A673 (cell line): ENCODE data around the gene FRMD5. TPM values are rescaled to one million over a fixed set of nuclear protein-coding genes. Genes with fewer than 3 reads are reported as not detected.
"Not testable (repeated sequence)": the region's sequence is repeated elsewhere in the genome, so short reads cannot be mapped to it uniquely, and the experiment has no call there.

Source experiments
- BruUV-seq: library from RNA; stranded (reverse); fragments of 400-500 nt; replicated peaks from 2 replicates; lab custom pipeline; 2021; lab: Mats Ljungman, UMichigan
- CTCF ChIA-PET: fragments of 300-600 bp; sonication (Branson Sonifier 250); formaldehyde crosslinking; loops from one replicate; lab custom pipeline; 2022; ENCODE audit warnings: antibody characterized with exemption; lab: Charles Lee
- POLR2A ChIA-PET: fragments of 300-600 bp; sonication (Branson Sonifier 250); formaldehyde crosslinking; loops from one replicate; lab custom pipeline; 2022; ENCODE audit warnings: antibody characterized with exemption; ENCODE audit not compliant: low non-redundant PET; lab: Charles Lee
- DNase-seq: peaks from one replicate; pipeline ENCODE4 v3.0.0-alpha.2; 2015; ENCODE audit warnings: low spot score
- H3K27ac ChIP-seq: fragments of 200-600 bp; sonication (generic); 2 replicates; pipeline ENCODE4 v1.5.1; 2016; ENCODE audit warnings: mixed run types, low read depth, mild to moderate bottlenecking, mixed read lengths, antibody characterized with exemption, low read length; ENCODE audit not compliant: poor library complexity, severe bottlenecking
- H3K27me3 ChIP-seq: fragments of 200-600 bp; sonication (generic); replicated peaks from 2 replicates; pipeline ENCODE4 v1.6.1; 2017; ENCODE audit warnings: mixed run types, low read depth, mild to moderate bottlenecking, mixed read lengths, antibody characterized with exemption, low read length; ENCODE audit not compliant: insufficient read depth, poor library complexity
- H3K36me3 ChIP-seq: fragments of 200-600 bp; sonication (generic); 2 replicates; pipeline ENCODE4 v1.6.1; 2016; ENCODE audit warnings: mixed run types, mild to moderate bottlenecking, mixed read lengths, antibody characterized with exemption, low read length; ENCODE audit not compliant: insufficient read depth, poor library complexity, severe bottlenecking
- H3K4me1 ChIP-seq: fragments of 200-600 bp; sonication (generic); 2 replicates; pipeline ENCODE4 v1.6.1; 2017; ENCODE audit warnings: mixed run types, mild to moderate bottlenecking, mixed read lengths, antibody characterized with exemption, low read length; ENCODE audit not compliant: insufficient read depth, poor library complexity, severe bottlenecking
- H3K4me3 ChIP-seq: fragments of 200-600 bp; sonication (generic); 2 replicates; pipeline ENCODE4 v1.5.1; 2016; ENCODE audit warnings: low read depth, mixed run types, mild to moderate bottlenecking, mixed read lengths, low read length; ENCODE audit not compliant: poor library complexity, severe bottlenecking
- H3K9me3 ChIP-seq: fragments of 200-600 bp; sonication (generic); 2 replicates; pipeline ENCODE4 v1.6.1; 2016; ENCODE audit warnings: mixed run types, low read depth, mild to moderate bottlenecking, mixed read lengths, antibody characterized with exemption, low read length; ENCODE audit not compliant: poor library complexity, severe bottlenecking
- CTCF ChIP-seq: fragments of 300-800, 200-600 bp; sonication (generic); conservative IDR thresholded peaks from 2 replicates; pipeline ENCODE4 v1.5.1; 2017; ENCODE audit warnings: low read depth, mild to moderate bottlenecking, antibody characterized with exemption, low read length, moderate library complexity, mixed read lengths
- EZH2 ChIP-seq: fragments of 200-600 bp; sonication (generic); IDR thresholded peaks from 2 replicates; pipeline ENCODE4 v1.6.1; 2017; ENCODE audit warnings: borderline replicate concordance, low read depth, mild to moderate bottlenecking, mixed read lengths, antibody characterized with exemption, low read length; ENCODE audit not compliant: poor library complexity, severe bottlenecking
- intact Hi-C: fragments of 100-400 bp; cut with micrococcal nuclease; formaldehyde crosslinking; loops from one replicate; pipeline ENCODE4 v1.10.0; 2022; ENCODE audit not compliant: unreplicated experiment
- total RNA-seq: library from RNA; stranded (reverse); gene quantifications from 2 replicates; pipeline ENCODE4 v1.2.3, GENCODE V29; 2021

The FRMD5 gene
- total RNA-seq, 1 experiment from 2014 or later: 2.6 TPM

GRCh38 chr15:44009038-44009437 is 186.0 kb downstream of the FRMD5 start:
- H3K4me3 ChIP-seq: no peak overlapping the region
- TF ChIP-seq CTCF (no peak), EZH2 (no peak)
- intact Hi-C loops: no loop called here
- ChIA-PET CTCF (no interaction called here), POLR2A (no interaction called here)
- H3K9me3 ChIP-seq: no peaks in the 10 kb centered on the region
- no TSS peak for BruUV-seq
- H3K27me3 ChIP-seq: no peaks in the 10 kb centered on the region
- H3K36me3 ChIP-seq: no peaks in the 10 kb centered on the region
- no peaks in the 10 kb centered on the region for H3K4me1 ChIP-seq
- no peak for DNase-seq
- no peak overlapping the region for H3K27ac ChIP-seq

GRCh38 chr15:44000248-44000647 is 194.8 kb downstream of the FRMD5 start:
- H3K9me3 ChIP-seq, H3K4me3 ChIP-seq, intact Hi-C loops, CTCF ChIA-PET, POLR2A ChIA-PET, H3K36me3 ChIP-seq, H3K27me3 ChIP-seq, H3K27ac ChIP-seq, BruUV-seq: not testable (repeated sequence)
- DNase-seq: peak; percentile 80
- H3K4me1 ChIP-seq: peaks cover 11% of the 10 kb centered on the region

- Histone ChIP-seq H3K4me1 (peaks cover 11% of the 10 kb centered on the region), H3K27ac (no peak overlapping the region), H3K9me3 (no peaks in the 10 kb centered on the region), H3K4me3 (no peak overlapping the region), H3K27me3 (no peaks in the 10 kb centered on the region), H3K36me3 (no peaks in the 10 kb centered on the region)
- peak; percentile 84 for DNase-seq
- CTCF ChIA-PET: no interaction called here
- POLR2A ChIA-PET: no interaction called here
- no TSS peak for BruUV-seq
- intact Hi-C loops: no loop called here
- TF ChIP-seq CTCF (no peak), EZH2 (no peak)
These were observed 196.5 kb downstream of the FRMD5 start for GRCh38 chr15:43998607-43999006.

GRCh38 chr15:43991206-43991605 is 203.9 kb downstream of the FRMD5 start:
- H3K27me3 ChIP-seq: no peaks in the 10 kb centered on the region
- no peak overlapping the region for H3K4me3 ChIP-seq
- no peak overlapping the region for H3K27ac ChIP-seq
- no peaks in the 10 kb centered on the region for H3K36me3 ChIP-seq
- POLR2A ChIA-PET: no interaction called here
- TF ChIP-seq CTCF: no peak
- TF ChIP-seq EZH2: no peak
- H3K4me1 ChIP-seq: no peaks in the 10 kb centered on the region
- no TSS peak for BruUV-seq
- no peak for DNase-seq
- no peaks in the 10 kb centered on the region for H3K9me3 ChIP-seq
- CTCF ChIA-PET: interaction anchor here (0.5 kb wide), 1 partner anchor 45 kb away, joined by 4 read pairs; no protein-coding TSS in a partner anchor
- intact Hi-C loops: no loop called here
